ENCODE data around the gene LCE2C. TPM values are rescaled to one million over a fixed set of nuclear protein-coding genes. Genes with fewer than 3 reads are reported as not detected.
"Not testable (repeated sequence)": the region's sequence is repeated elsewhere in the genome, so short reads cannot be mapped to it uniquely, and the experiment has no call there.

LCE2C gene
- total RNA-seq, 4 donors from 2014 or later: not detected

DNA sequence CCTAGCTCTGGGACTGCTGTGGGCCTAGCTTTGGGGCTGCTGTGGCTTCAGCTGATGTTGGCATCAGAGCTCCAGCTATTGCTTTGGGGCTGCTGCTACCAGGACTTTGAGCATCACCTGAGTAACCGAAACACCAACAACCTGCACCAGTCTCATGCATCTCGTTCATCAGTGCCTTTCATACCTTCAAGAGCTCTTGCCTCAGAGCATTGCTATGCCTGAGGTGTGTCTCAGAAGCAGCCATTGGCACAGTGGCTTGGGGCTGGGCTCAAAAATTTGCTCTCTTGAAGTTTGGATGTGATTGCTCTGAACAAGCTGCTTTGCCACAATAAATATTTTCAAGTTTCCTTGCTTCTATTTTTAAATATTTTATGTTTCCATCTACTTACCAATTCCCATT, 18.6 kb upstream of the LCE2C start:
- TF ChIP-seq, protein P1, sequence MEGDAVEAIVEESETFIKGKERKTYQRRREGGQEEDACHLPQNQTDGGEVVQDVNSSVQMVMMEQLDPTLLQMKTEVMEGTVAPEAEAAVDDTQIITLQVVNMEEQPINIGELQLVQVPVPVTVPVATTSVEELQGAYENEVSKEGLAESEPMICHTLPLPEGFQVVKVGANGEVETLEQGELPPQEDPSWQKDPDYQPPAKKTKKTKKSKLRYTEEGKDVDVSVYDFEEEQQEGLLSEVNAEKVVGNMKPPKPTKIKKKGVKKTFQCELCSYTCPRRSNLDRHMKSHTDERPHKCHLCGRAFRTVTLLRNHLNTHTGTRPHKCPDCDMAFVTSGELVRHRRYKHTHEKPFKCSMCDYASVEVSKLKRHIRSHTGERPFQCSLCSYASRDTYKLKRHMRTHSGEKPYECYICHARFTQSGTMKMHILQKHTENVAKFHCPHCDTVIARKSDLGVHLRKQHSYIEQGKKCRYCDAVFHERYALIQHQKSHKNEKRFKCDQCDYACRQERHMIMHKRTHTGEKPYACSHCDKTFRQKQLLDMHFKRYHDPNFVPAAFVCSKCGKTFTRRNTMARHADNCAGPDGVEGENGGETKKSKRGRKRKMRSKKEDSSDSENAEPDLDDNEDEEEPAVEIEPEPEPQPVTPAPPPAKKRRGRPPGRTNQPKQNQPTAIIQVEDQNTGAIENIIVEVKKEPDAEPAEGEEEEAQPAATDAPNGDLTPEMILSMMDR (IDR thresholded peaks at IDR 0.05): no peak
- DNase-seq (ENCODE audit: low spot score): no peak
- no peak for ATAC-seq (ENCODE audit: low FRiP score)

DNA sequence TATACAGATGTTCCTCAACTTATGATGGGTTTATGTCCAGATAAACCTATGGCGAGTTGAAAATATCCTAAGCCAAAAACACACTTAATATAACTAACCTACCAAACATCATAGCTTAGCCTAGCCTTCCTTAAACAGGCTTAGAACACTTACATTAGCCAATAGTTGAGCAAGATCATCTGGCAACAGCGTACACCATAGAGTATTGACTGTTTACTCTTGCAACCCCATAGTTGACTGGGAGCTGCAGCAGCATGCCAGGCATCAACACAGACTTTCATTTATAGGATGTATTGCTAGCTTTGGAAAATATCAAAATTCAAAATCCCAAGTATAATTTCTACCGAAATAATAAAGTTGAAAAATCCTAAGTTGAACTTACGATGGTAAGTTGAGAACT, 17.4 kb upstream of the LCE2C start:
- TF ChIP-seq, protein P1 (IDR thresholded peaks at IDR 0.05): no peak
- ATAC-seq (ENCODE audit: low FRiP score): no peak
- no peak for DNase-seq (ENCODE audit: low spot score)

DNA sequence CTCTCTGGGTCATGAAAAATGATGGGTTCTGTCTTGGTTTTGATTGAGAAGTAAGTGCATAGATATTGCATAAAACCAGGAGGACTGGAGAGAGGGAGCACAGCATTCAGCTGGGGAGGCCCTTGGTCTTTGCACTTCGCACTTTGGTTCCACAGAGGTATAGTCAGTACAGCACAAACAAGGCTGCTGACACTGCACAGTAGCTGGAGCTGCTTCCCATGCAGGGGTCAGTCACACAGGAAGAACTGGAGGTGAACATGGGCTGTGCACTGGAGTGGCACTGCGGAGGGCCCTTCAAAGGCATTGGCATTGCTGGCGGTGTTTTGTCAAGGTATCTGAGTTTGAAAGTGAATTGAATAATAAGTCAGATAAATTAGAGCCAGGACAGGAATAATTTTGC, 16.4 kb upstream of the LCE2C start:
- DNase-seq (ENCODE audit: low spot score) (no peak), ATAC-seq (ENCODE audit: low FRiP score) (no peak)
- TF ChIP-seq, protein P1 (IDR thresholded peaks at IDR 0.05): no peak

DNA sequence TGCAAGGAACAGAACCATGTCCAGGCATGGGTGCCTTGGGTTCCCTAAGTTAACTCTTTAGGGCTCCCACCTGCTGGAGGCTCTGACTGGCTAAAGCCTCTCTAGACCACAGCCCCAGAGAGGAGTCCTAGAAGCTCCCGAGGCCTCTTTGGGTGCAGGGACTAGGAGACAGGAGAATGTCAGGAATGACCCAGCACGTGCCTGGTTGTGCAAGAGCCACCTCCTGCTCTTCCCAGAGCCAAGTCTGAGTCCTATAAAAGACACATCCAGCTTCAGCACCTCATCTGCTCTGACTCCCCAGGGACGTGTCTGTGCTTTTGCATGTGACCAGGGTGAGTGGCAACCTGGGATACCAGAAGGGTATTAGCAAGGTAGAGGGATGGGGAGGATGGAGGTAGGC, 12.0 kb upstream of the LCE2C start, which contains the start of gene LCE2D:
Gene LCE2D, plus strand, starts transcription at position 283 of the 400 bp plus-strand sequence. CDS start 726 bp downstream, outside the sequence.
- no peak for DNase-seq (ENCODE audit: low spot score)
- TF ChIP-seq, protein P1 (IDR thresholded peaks at IDR 0.05): no peak
- ATAC-seq (ENCODE audit: low FRiP score): no peak

DNA sequence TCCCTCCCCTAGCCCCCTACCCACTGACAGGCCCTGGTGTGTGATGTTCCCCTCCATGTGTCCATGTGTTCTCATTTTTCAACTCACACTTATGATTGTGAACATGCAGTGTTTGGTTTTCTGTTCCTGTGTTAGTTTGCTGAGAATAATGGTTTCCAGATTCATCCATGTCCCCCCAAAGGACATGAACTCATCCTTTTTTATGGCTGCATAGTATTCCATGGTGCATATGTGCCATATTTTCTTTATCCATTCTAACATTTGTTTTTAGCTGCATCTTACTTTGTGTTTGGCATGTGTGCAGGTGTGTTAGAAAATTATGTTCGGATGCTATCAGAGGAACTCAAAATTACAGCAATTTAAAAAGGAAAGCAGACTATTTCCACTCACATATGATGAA, 8.9 kb upstream of the LCE2C start:
- ATAC-seq (ENCODE audit: low FRiP score); DNase-seq (ENCODE audit: low spot score): not testable (repeated sequence)

DNA sequence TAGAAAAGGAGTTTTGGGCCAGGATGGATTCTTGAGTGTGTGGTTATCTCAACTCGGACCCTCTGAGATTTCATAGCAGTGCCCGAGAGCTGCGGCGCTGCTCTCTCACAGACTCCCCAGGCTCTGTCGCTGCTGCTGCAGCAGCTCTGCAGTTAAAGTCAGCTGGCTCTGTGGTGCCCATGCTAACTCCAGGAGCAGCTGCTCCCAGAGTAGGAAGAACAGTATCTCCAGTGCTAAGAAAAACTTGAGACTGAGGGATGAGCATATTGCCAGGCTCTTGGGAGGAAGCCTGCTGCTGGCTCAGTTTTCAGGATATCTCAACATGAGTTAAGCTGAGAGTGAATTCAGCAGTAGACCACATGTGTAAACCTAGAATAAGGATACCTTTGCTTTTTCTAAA, 7.4 kb upstream of the LCE2C start:
- DNase-seq (ENCODE audit: low spot score) (no peak), ATAC-seq (ENCODE audit: low FRiP score) (no peak)
- TF ChIP-seq, protein P1 (IDR thresholded peaks at IDR 0.05): no peak

DNA sequence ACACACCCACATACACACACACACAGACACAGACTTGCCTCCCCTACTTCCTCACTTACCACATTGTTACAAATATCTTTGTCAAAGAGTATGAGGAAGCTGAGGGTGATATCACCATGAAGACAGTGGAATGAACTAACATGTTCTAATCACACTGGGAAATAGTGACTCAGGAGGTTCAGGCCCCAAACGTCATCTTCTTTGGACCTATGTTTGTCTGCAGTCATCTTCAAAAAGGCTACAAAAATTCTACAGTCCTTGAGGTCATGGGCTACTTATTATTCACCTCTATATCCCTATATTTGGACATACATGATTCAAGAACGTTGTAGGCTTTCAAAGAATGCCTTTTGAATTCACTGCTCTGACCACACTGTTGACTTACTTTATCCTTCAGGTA, 2.1 kb upstream of the LCE2C start:
- TF ChIP-seq, protein P1 (IDR thresholded peaks at IDR 0.05): no peak

DNA sequence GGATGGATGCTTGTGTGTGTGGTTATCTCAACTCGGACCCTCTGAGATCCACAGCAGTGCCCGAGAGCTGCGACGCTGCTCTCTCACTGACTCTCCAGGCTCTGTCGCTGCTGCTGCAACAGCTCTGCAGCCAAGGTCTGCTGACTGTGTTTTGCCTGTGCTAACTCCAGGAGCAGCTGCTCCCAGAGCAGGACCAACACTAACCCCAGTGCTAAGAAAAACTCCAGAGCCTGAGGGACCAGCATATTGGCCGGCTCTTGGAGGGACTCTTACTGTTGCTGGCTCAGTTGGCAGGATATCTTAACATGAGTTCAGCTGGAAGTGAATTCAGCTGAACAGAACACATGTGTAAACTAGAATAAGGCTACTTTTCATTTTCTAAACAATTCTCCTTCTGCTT, 4.4 kb downstream of the LCE2C start:
- TF ChIP-seq, protein P1 (IDR thresholded peaks at IDR 0.05): no peak
- DNase-seq (ENCODE audit: low spot score): no peak

More for the DNA sequence above, 2.1 kb upstream of the LCE2C start:
- ATAC-seq (ENCODE audit: low FRiP score) (no peak), DNase-seq (ENCODE audit: low spot score) (no peak)

More for the DNA sequence above, 4.4 kb downstream of the LCE2C start:
- no peak for ATAC-seq (ENCODE audit: low FRiP score)

All from omental fat pad (tissue), 4 donors.